ENCODE results near the gene GLOD4. TPM values are rescaled to one million over a fixed set of nuclear protein-coding genes. Genes with fewer than 3 reads are reported as not detected.
A peak's percentile ranks its signal among the peaks of the same experiment; 100 is the strongest.
"Not testable (repeated sequence)": the region's sequence is repeated elsewhere in the genome, so short reads cannot be mapped to it uniquely, and the experiment has no call there.

GLOD4 gene, protein sequence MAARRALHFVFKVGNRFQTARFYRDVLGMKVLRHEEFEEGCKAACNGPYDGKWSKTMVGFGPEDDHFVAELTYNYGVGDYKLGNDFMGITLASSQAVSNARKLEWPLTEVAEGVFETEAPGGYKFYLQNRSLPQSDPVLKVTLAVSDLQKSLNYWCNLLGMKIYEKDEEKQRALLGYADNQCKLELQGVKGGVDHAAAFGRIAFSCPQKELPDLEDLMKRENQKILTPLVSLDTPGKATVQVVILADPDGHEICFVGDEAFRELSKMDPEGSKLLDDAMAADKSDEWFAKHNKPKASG
- 114 and 124 TPM in 2 replicates for total RNA-seq
- long read RNA-seq, transcript GLOD4-202 (9 exons, 2,059 nt): major isoform, 367 of 403 reads
- long read RNA-seq, partial matches to known transcripts: 6 of 403 reads
- long read RNA-seq, other reads (novel, unspliced or antisense): 22 of 403 reads

DNA sequence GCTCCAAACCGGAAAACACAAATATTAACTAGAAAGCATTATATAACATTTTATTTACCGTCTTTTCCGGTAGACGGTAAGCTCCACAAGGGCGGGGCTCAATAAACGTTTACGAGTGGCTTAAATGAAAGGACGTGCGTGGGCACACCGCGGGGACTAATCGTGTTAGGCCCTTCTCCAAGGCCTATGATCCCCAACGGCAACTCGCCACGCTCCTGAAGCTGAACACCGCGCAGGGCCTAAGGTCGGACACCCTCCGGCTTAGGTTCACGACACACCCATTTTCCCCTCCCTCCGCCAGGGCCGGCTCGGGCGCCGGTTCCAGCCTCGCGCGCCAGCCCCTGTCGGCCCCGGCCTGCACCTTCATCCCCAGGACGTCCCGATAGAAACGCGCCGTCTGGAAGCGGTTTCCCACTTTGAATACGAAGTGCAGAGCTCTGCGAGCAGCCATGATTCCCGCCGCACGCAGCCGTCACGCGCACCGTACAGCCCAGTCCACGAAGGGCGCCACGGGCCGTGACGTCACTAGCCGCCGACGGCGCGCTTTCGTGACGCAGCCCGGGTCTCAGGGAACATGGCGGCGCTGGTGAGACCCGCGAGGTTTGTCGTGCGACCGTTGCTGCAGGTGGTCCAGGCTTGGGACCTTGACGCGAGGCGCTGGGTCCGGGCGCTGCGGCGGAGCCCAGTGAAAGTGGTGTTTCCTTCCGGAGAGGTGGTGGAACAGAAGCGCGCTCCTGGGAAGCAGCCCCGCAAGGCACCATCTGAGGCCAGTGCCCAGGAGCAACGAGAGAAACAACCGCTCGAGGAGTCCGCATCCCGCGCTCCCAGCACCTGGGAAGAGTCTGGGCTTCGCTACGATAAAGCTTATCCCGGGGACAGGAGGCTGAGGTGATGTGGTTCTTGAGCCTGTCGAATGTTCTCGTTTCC, at the start of gene GLOD4, which contains the start of gene MRM3:
Gene GLOD4 (minus strand): TSS at position 476 of the 927 bp plus-strand sequence. CDS start 25 bp downstream, at position 451.
Gene MRM3 (plus strand): TSS at position 549 of the 927 bp plus-strand sequence. CDS start 26 bp downstream, at position 575.
- H3K36me3 Mint-ChIP-seq (ENCODE audit: low read depth): peaks cover 5% of the 10 kb centered on the region
- H3K4me1 Mint-ChIP-seq: peaks cover 31% of the 10 kb centered on the region
- H3K9me3 Mint-ChIP-seq: no peaks in the 10 kb centered on the region
- H3K4me3 Mint-ChIP-seq: peak within 1 kb of the TSS; percentile 99
- TF ChIP-seq CTCF (conservative IDR thresholded peaks at IDR 0.05): peak; percentile 48
- DNase-seq (ENCODE audit: low read depth, low spot score): peak; percentile 90
- peaks cover 3% of the 10 kb centered on the region for H3K27me3 Mint-ChIP-seq (ENCODE audit: low read depth)
- H3K27ac Mint-ChIP-seq (ENCODE audit: unreplicated experiment): peak within 1 kb of the TSS; percentile 99

- Mint-ChIP-seq H3K4me1 (peaks cover 14% of the 10 kb centered on the region), H3K27me3 (ENCODE audit: low read depth) (no peaks in the 10 kb centered on the region), H3K27ac (ENCODE audit: unreplicated experiment) (no peak overlapping the region), H3K9me3 (peaks cover 6% of the 10 kb centered on the region), H3K4me3 (no peak overlapping the region), H3K36me3 (ENCODE audit: low read depth) (peaks cover 15% of the 10 kb centered on the region)
- no peak for DNase-seq (ENCODE audit: low read depth, low spot score)
- no peak for TF ChIP-seq CTCF (conservative IDR thresholded peaks at IDR 0.05)
Observed at GRCh38 chr17:830950-831349, 48.9 kb upstream of the GLOD4 start.

GRCh38 chr17:830381-830780, 48.3 kb upstream of the GLOD4 start:
- H3K4me1 Mint-ChIP-seq: peaks cover 13% of the 10 kb centered on the region
- H3K36me3 Mint-ChIP-seq (ENCODE audit: low read depth): peaks cover 15% of the 10 kb centered on the region
- H3K27ac Mint-ChIP-seq (ENCODE audit: unreplicated experiment): no peak overlapping the region
- no peak for DNase-seq (ENCODE audit: low read depth, low spot score)
- no peaks in the 10 kb centered on the region for H3K27me3 Mint-ChIP-seq (ENCODE audit: low read depth)
- H3K9me3 Mint-ChIP-seq: peaks cover 6% of the 10 kb centered on the region
- H3K4me3 Mint-ChIP-seq: no peak overlapping the region
- TF ChIP-seq CTCF (conservative IDR thresholded peaks at IDR 0.05): no peak

- H3K27me3 Mint-ChIP-seq (ENCODE audit: low read depth); H3K4me1 Mint-ChIP-seq; H3K4me3 Mint-ChIP-seq; H3K9me3 Mint-ChIP-seq; DNase-seq (ENCODE audit: low read depth, low spot score); H3K27ac Mint-ChIP-seq (ENCODE audit: unreplicated experiment): not testable (repeated sequence)
- H3K36me3 Mint-ChIP-seq (ENCODE audit: low read depth): peaks cover 13% of the 10 kb centered on the region
Observed at GRCh38 chr17:829614-830013, 47.5 kb upstream of the GLOD4 start.

- H3K4me3 Mint-ChIP-seq: no peak overlapping the region
- no peak for DNase-seq (ENCODE audit: low read depth, low spot score)
- peaks cover 9% of the 10 kb centered on the region for H3K4me1 Mint-ChIP-seq
- peaks cover 6% of the 10 kb centered on the region for H3K9me3 Mint-ChIP-seq
- no peaks in the 10 kb centered on the region for H3K27me3 Mint-ChIP-seq (ENCODE audit: low read depth)
- peaks cover 13% of the 10 kb centered on the region for H3K36me3 Mint-ChIP-seq (ENCODE audit: low read depth)
- TF ChIP-seq CTCF (conservative IDR thresholded peaks at IDR 0.05): no peak
- no peak overlapping the region for H3K27ac Mint-ChIP-seq (ENCODE audit: unreplicated experiment)
Observed at GRCh38 chr17:828761-829160, 46.7 kb upstream of the GLOD4 start.
